ENCODE data around the gene MT1M. TPM values are rescaled to one million over a fixed set of nuclear protein-coding genes. Genes with fewer than 3 reads are reported as not detected.
A peak's percentile ranks its signal among the peaks of the same experiment; 100 is the strongest.

Gene MT1M
- polyA plus RNA-seq, 1 donor (not counting 4 experiments of a cell fraction or from before 2014, with no cell fraction given): 0.20 TPM

DNA sequence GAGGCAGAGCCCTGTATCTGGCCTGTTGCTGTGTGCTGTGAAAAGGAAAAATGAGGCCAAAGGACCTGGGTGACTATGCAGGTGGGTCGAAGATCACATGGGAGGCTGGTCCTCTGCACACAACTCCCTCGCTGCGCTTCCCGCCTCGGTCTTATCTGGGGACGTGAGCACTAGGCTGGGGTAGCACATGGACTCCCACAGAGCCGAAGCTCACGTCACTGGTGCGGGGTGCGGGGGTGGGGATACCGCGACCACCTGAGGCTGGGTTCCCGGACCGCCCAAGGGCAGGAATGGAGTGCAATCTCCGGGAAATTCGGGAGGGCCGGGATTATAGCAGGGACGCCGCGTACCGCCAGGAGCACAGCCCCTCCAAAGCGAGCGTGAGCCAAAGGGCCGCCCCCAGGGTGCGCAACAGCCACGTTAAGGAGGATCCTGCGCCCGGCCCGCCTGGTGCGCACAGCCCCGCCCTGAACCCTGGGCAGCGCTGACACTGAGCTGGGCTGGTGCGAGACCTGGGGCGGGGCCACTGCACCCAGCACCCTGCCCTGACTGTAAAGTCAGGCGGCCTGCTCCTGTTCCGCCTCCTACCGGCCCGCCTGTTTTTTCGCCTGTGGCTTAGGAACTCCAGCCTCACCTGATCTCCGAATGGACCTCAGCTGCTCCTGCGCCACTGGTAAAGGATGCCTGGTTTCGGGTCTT is 10.8 kb downstream of the MT1M start:
- H3K4me1 ChIP-seq (ENCODE audit: control insufficient read depth, extremely low read depth, insufficient read depth, low read length): peaks cover 4% of the 10 kb centered on the region
- H3K27ac ChIP-seq (ENCODE audit: control insufficient read depth, insufficient read depth, low read length): no peak overlapping the region
- TF ChIP-seq, protein P1, sequence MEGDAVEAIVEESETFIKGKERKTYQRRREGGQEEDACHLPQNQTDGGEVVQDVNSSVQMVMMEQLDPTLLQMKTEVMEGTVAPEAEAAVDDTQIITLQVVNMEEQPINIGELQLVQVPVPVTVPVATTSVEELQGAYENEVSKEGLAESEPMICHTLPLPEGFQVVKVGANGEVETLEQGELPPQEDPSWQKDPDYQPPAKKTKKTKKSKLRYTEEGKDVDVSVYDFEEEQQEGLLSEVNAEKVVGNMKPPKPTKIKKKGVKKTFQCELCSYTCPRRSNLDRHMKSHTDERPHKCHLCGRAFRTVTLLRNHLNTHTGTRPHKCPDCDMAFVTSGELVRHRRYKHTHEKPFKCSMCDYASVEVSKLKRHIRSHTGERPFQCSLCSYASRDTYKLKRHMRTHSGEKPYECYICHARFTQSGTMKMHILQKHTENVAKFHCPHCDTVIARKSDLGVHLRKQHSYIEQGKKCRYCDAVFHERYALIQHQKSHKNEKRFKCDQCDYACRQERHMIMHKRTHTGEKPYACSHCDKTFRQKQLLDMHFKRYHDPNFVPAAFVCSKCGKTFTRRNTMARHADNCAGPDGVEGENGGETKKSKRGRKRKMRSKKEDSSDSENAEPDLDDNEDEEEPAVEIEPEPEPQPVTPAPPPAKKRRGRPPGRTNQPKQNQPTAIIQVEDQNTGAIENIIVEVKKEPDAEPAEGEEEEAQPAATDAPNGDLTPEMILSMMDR (optimal IDR thresholded peaks at IDR 0.05 in 1 of 3, IDR thresholded peaks at IDR 0.05 in 1 of 3, conservative IDR thresholded peaks at IDR 0.05 in 1 of 3; ENCODE audit: extremely low read depth in 1 of 3, insufficient read depth in 2 of 3, low read length in 3 of 3): peak; percentile 36 to 57 (median 47)
- no peak for TF ChIP-seq EZH2 (IDR thresholded peaks at IDR 0.05; ENCODE audit: low read length)
- H3K79me2 ChIP-seq (ENCODE audit: control insufficient read depth, insufficient read depth, low read length): no peaks in the 10 kb centered on the region
- peak overlapping the region; percentile 14 for H3K4me2 ChIP-seq (ENCODE audit: control insufficient read depth, extremely low read depth, insufficient read depth, low read depth, low read length)
- no peaks in the 10 kb centered on the region for H3K9me3 ChIP-seq (ENCODE audit: control insufficient read depth, low read depth, low read length)
- no peak overlapping the region for H3K9ac ChIP-seq (ENCODE audit: control insufficient read depth, extremely low read depth, insufficient read depth, low read length)
- no peaks in the 10 kb centered on the region for H4K20me1 ChIP-seq (ENCODE audit: control insufficient read depth, extremely low read depth, insufficient read depth, low read length)
- FAIRE-seq: peak; percentile 46
- peaks cover 12% of the 10 kb centered on the region for H3K27me3 ChIP-seq (ENCODE audit: control insufficient read depth, extremely low read depth, insufficient read depth, low read length)
- H3K9me1 ChIP-seq (ENCODE audit: control insufficient read depth, extremely low read depth, insufficient read depth, low read length): no peaks in the 10 kb centered on the region
- H3K36me3 ChIP-seq (ENCODE audit: control insufficient read depth in 2 of 2, extremely low read depth in 1 of 2, insufficient read depth in 2 of 2, low read length in 2 of 2): no peaks in the 10 kb centered on the region
- dilution Hi-C loops (cut with MboI; ENCODE audit: extremely low pct_ligation_motif_present, low sequenced_read_pairs): no loop called here
- H2AFZ ChIP-seq (ENCODE audit: control insufficient read depth, low read length): no peak overlapping the region
- H3K4me3 ChIP-seq (ENCODE audit: control insufficient read depth in 2 of 3, extremely low read depth in 1 of 3, insufficient read depth in 2 of 3, low read depth in 1 of 3, low read length in 3 of 3): no peak overlapping the region
- DNase-seq (ENCODE audit: low read depth, low spot score): no peak

DNA sequence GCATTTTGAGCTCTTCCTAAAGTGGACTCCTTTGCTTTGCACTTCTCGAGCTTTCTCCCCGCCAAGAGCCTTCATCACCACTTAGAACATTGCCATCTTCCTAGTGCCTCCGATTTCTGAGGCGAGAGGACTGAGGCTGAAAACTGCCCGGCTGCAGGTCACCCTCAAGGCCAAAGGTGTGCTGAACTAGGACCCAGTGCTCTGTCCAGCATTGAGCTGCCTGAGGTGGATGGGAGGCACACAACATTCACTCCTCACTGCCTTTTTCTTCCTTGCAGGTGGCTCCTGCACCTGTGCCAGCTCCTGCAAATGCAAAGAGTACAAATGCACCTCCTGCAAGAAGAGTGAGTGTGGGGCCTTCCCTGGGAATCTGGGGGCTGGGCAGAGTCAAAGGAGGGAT is 11.4 kb downstream of the MT1M start:
- Histone ChIP-seq H2AFZ (ENCODE audit: control insufficient read depth, low read length) (no peak overlapping the region), H3K79me2 (ENCODE audit: control insufficient read depth, insufficient read depth, low read length) (no peaks in the 10 kb centered on the region), H3K27me3 (ENCODE audit: control insufficient read depth, extremely low read depth, insufficient read depth, low read length) (peaks cover 6% of the 10 kb centered on the region), H3K4me3 (ENCODE audit: control insufficient read depth in 2 of 3, extremely low read depth in 1 of 3, insufficient read depth in 2 of 3, low read depth in 1 of 3, low read length in 3 of 3) (no peak overlapping the region), H3K4me1 (ENCODE audit: control insufficient read depth, extremely low read depth, insufficient read depth, low read length) (peaks cover 4% of the 10 kb centered on the region), H3K9me1 (ENCODE audit: control insufficient read depth, extremely low read depth, insufficient read depth, low read length) (no peaks in the 10 kb centered on the region), H3K4me2 (ENCODE audit: control insufficient read depth, extremely low read depth, insufficient read depth, low read depth, low read length) (peak overlapping the region; percentile 14), H3K9ac (ENCODE audit: control insufficient read depth, extremely low read depth, insufficient read depth, low read length) (no peak overlapping the region), H3K27ac (ENCODE audit: control insufficient read depth, insufficient read depth, low read length) (no peak overlapping the region), H4K20me1 (ENCODE audit: control insufficient read depth, extremely low read depth, insufficient read depth, low read length) (no peaks in the 10 kb centered on the region), H3K9me3 (ENCODE audit: control insufficient read depth, low read depth, low read length) (no peaks in the 10 kb centered on the region), H3K36me3 (ENCODE audit: control insufficient read depth in 2 of 2, extremely low read depth in 1 of 2, insufficient read depth in 2 of 2, low read length in 2 of 2) (no peaks in the 10 kb centered on the region)
- TF ChIP-seq, protein P1 (optimal IDR thresholded peaks at IDR 0.05 in 1 of 3, IDR thresholded peaks at IDR 0.05 in 1 of 3, conservative IDR thresholded peaks at IDR 0.05 in 1 of 3; ENCODE audit: extremely low read depth in 1 of 3, insufficient read depth in 2 of 3, low read length in 3 of 3): no peak
- no peak for TF ChIP-seq EZH2 (IDR thresholded peaks at IDR 0.05; ENCODE audit: low read length)
- FAIRE-seq: no peak
- dilution Hi-C loops (cut with MboI; ENCODE audit: extremely low pct_ligation_motif_present, low sequenced_read_pairs): no loop called here
- no peak for DNase-seq (ENCODE audit: low read depth, low spot score)
